Stimulated activated CD4-positive, alpha-beta T cell treated with anti-CD3 and anti-CD28 coated beads, Interleukin-12 subunit alpha, Interleukin-12 subunit beta, amount 100 ng/mL, for 24 hours (primary cell): Measurements from ENCODE around the gene FAM47A.

ENCODE experiments used
- DNase-seq, 2 experiments: peaks; one replicate each; pipeline ENCODE4 v3.0.0-alpha.2; 2020; ENCODE audit warnings: low read depth in 2 of 2

The FAM47A gene

GRCh38 chrX:34132028-34132427 lies at the start of gene FAM47A:
TSS of gene FAM47A (minus strand) at chrX:34132314. CDS start at chrX:34132278, 36 bp downstream.
- DNase-seq, result no peak

- DNase-seq, result no peak
Measured at GRCh38 chrX:34147345-34147744, 15.2 kb upstream of the FAM47A start.

- no peak for DNase-seq
Measured at GRCh38 chrX:34146906-34147305, 14.8 kb upstream of the FAM47A start.

- DNase-seq, result no peak
Measured at GRCh38 chrX:34144246-34144645, 12.1 kb upstream of the FAM47A start.

GRCh38 chrX:34140816-34141215 lies 8.7 kb upstream of the FAM47A start:
- no peak for DNase-seq

GRCh38 chrX:34130980-34131744 lies 952 bp downstream of the FAM47A start:
- no peak for DNase-seq

GRCh38 chrX:34130501-34130900 lies 1.6 kb downstream of the FAM47A start:
- no peak for DNase-seq

GRCh38 chrX:34126011-34126410 lies 6.1 kb downstream of the FAM47A start:
- no peak for DNase-seq

GRCh38 chrX:34119122-34119521 lies 13.0 kb downstream of the FAM47A start:
- DNase-seq, result no peak

GRCh38 chrX:34112459-34112858 lies 19.7 kb downstream of the FAM47A start:
- no peak for DNase-seq
